BE2C (cell line): ENCODE results near the gene DNAH3.

Experiments
- DNase-seq: peaks from one replicate; pipeline ENCODE4 v3.0.0-alpha.2; 2020
- H3K27me3 ChIP-seq: fragments of 250-450 bp; sonication (Bioruptor Pico); 2 replicates; pipeline ENCODE4 v1.5.1; 2020; ENCODE audit warnings: mild to moderate bottlenecking
- H3K36me3 ChIP-seq: fragments of 250-450 bp; sonication (Bioruptor Pico); 2 replicates; pipeline ENCODE4 v1.5.1; 2020; ENCODE audit warnings: mild to moderate bottlenecking
- H3K4me1 ChIP-seq: fragments of 250-450 bp; sonication (Bioruptor Pico); 2 replicates; pipeline ENCODE4 v1.5.1; 2020
- H3K4me3 ChIP-seq: 2 replicates; pipeline ENCODE4 v1.5.1; 2011; ENCODE audit warnings: low read depth, low read length
- H3K9me3 ChIP-seq: fragments of 250-450 bp; sonication (Bioruptor Pico); 2 replicates; pipeline ENCODE4 v1.5.1; 2020
- CTCF ChIP-seq: IDR thresholded peaks from 2 replicates; pipeline ENCODE4 v1.5.1; 2012; ENCODE audit warnings: mild to moderate bottlenecking, low read depth, low read length

DNAH3 gene

GRCh38 chr16:20940871-20941635 lies 209.6 kb downstream of the DNAH3 start:
- Histone ChIP-seq H3K4me1 (no peaks in the 10 kb centered on the region), H3K36me3 (no peaks in the 10 kb centered on the region), H3K27me3 (no peaks in the 10 kb centered on the region; the same call in 1 of the 2 replicates), H3K4me3 (no peak overlapping the region), H3K9me3 (no peaks in the 10 kb centered on the region)
- no peak for DNase-seq
- TF ChIP-seq CTCF = no peak

- TF ChIP-seq CTCF = no peak
- DNase-seq = no peak
- no peaks in the 10 kb centered on the region for H3K4me1 ChIP-seq
Measured at GRCh38 chr16:20939611-20940010, 211.0 kb downstream of the DNAH3 start.

GRCh38 chr16:20938426-20938825 lies 212.2 kb downstream of the DNAH3 start:
- H3K4me3 ChIP-seq = no peak overlapping the region
- no peak for TF ChIP-seq CTCF
- no peaks in the 10 kb centered on the region for H3K4me1 ChIP-seq
- H3K27me3 ChIP-seq = no peaks in the 10 kb centered on the region; the same call in 1 of the 2 replicates
- no peaks in the 10 kb centered on the region for H3K9me3 ChIP-seq
- no peaks in the 10 kb centered on the region for H3K36me3 ChIP-seq
- no peak for DNase-seq

More at GRCh38 chr16:20939611-20940010, 211.0 kb downstream of the DNAH3 start:
- Histone ChIP-seq H3K27me3 (no peaks in the 10 kb centered on the region; the same call in 1 of the 2 replicates), H3K9me3 (no peaks in the 10 kb centered on the region), H3K36me3 (no peaks in the 10 kb centered on the region), H3K4me3 (no peak overlapping the region)

- DNase-seq = no peak
- H3K4me3 ChIP-seq = no peak overlapping the region
Measured at GRCh38 chr16:20937736-20938135, 212.9 kb downstream of the DNAH3 start.

GRCh38 chr16:20933589-20933988 lies 217.1 kb downstream of the DNAH3 start:
- H3K36me3 ChIP-seq = no peaks in the 10 kb centered on the region
- no peaks in the 10 kb centered on the region for H3K9me3 ChIP-seq
- H3K4me3 ChIP-seq = no peak overlapping the region
- DNase-seq = no peak
- H3K27me3 ChIP-seq = no peaks in the 10 kb centered on the region; the same call in 1 of the 2 replicates
- no peak for TF ChIP-seq CTCF
- H3K4me1 ChIP-seq = no peaks in the 10 kb centered on the region

More at GRCh38 chr16:20937736-20938135, 212.9 kb downstream of the DNAH3 start:
- no peaks in the 10 kb centered on the region for H3K4me1 ChIP-seq
- TF ChIP-seq CTCF = no peak
- no peaks in the 10 kb centered on the region for H3K36me3 ChIP-seq
- H3K27me3 ChIP-seq = no peaks in the 10 kb centered on the region; the same call in 1 of the 2 replicates
- H3K9me3 ChIP-seq = no peaks in the 10 kb centered on the region

GRCh38 chr16:20931066-20931600 lies 219.5 kb downstream of the DNAH3 start:
- H3K9me3 ChIP-seq = no peaks in the 10 kb centered on the region
- no peaks in the 10 kb centered on the region for H3K4me1 ChIP-seq
- no peaks in the 10 kb centered on the region for H3K27me3 ChIP-seq
- H3K4me3 ChIP-seq = no peak overlapping the region
- no peaks in the 10 kb centered on the region for H3K36me3 ChIP-seq
- DNase-seq = no peak
- no peak for TF ChIP-seq CTCF
